ENCODE measurements around the gene GPR153.

Gene GPR153

DNA sequence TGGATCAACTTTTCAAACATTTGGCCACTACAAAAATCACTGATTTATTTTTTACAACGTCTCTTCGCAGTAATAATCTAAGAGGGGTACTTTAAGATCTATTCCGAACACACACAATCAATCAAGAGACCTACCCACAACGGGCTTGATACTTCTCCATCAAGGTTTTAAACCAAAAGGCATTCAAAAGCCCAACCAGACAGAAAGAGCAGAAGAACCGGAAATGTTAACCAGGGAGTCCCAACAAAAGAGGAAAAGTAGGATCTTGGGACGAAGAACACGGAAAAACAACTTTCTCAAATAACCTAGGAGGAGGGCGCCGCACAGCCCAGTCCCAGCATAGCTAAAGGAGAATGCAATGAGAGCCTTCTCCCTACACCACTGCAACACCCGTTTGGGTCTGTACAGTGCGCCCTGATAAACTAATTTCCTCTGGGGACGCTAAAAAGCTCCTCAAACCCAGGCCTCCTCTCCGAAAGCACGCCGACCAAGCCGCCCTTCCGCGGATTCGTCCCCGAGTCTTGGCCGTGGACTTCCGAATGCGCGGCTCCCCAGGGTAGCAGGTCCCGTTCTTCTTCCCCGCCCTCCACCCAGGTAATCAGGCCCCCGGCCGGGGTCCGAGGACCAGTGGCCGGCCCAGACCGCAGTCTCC is 62.1 kb downstream of the GPR153 start:
- DNase-seq, result no peak

GRCh38 chr1:6197746-6198427 is 63.0 kb downstream of the GPR153 start:
- no peak for DNase-seq
